ENCODE data around the gene RELL2. TPM values are rescaled to one million over a fixed set of nuclear protein-coding genes. Genes with fewer than 3 reads are reported as not detected.

The RELL2 gene
- total RNA-seq, 1 experiment from 2014 or later = 9.8 TPM

DNA sequence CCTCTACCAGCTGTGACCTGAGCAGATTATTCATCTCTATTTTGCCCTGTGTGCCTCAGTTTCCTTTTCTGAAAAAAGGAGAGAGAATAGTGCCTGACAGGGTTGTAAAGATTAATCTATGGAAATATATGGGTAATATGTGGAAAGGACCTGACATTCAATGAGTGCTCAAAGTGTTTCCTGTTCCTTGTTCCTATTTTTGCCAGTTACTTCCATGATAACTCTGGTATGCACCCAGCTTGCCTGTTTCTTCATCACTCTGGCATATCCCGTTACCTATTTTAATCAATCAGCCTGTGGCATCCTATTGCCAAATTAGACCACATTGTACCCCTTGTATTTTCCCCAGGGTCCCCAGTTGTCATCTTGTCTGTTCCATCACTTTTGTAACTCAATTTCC is 48.8 kb downstream of the RELL2 start:
- H3K27ac ChIP-seq (ENCODE audit: insufficient read length, low read depth, low read length) = no peak overlapping the region
- H2AFZ ChIP-seq (ENCODE audit: low read length) = no peak overlapping the region
- H4K5ac ChIP-seq (ENCODE audit: insufficient read length, low read depth, low read length) = no peak overlapping the region
- H3K79me1 ChIP-seq (ENCODE audit: insufficient read depth, low read depth, low read length, poor library complexity, severe bottlenecking) = no peaks in the 10 kb centered on the region
- WGBS (ENCODE audit: extremely low coverage, insufficient read length, low lambda C conversion rate) = no CpG with 5 or more reads among the region's 1 CpG
- H2BK12ac ChIP-seq (ENCODE audit: insufficient read length, low read depth, low read length) = no peak overlapping the region
- H4K91ac ChIP-seq (ENCODE audit: insufficient read length, low read depth, low read length) = no peak overlapping the region
- H3K14ac ChIP-seq (ENCODE audit: insufficient read depth, low read length) = no peak overlapping the region
- H3K4ac ChIP-seq (ENCODE audit: low read depth, low read length) = no peak overlapping the region
- no peak overlapping the region for H3K18ac ChIP-seq (ENCODE audit: insufficient read length, low read depth, low read length)
- H3K27me3 Mint-ChIP-seq (ENCODE audit: low read depth) = peaks cover 6% of the 10 kb centered on the region
- H2BK15ac ChIP-seq (ENCODE audit: low read depth, low read length) = no peak overlapping the region
- no peaks in the 10 kb centered on the region for H3K9me3 ChIP-seq (ENCODE audit: control insufficient read depth, low read depth, low read length)
- no peaks in the 10 kb centered on the region for H3K27me3 ChIP-seq (ENCODE audit: insufficient read depth, low read length)
- no peak overlapping the region for H3K27ac Mint-ChIP-seq
- H4K8ac ChIP-seq (replicated peaks; ENCODE audit: insufficient read length, low read depth, low read length) = no peak overlapping the region
- H3K79me2 ChIP-seq (ENCODE audit: insufficient read depth, low read length) = no peaks in the 10 kb centered on the region
- H3K23ac ChIP-seq (ENCODE audit: insufficient read length, low read depth, low read length) = no peak overlapping the region
- H3K4me1 ChIP-seq (ENCODE audit: insufficient read depth, low read length) = peaks cover 3% of the 10 kb centered on the region
- no peaks in the 10 kb centered on the region for H3K9me3 Mint-ChIP-seq
- no peak overlapping the region for H3K9ac ChIP-seq (ENCODE audit: extremely low read depth, insufficient read length, low read length)
- no peaks in the 10 kb centered on the region; a peak in 1 of 7 replicates for H3K36me3 Mint-ChIP-seq (ENCODE audit: insufficient read depth in 1 of 3, low read depth in 3 of 3)
- no peak overlapping the region for H3T11ph ChIP-seq (ENCODE audit: low read length)
- H3K4me1 Mint-ChIP-seq = peaks cover 39 to 42% of the 10 kb centered on the region in 2 experiments
- no peak for DNase-seq
- H4K20me1 ChIP-seq (ENCODE audit: control insufficient read depth, insufficient read depth, insufficient read length) = no peaks in the 10 kb centered on the region
- H3K56ac ChIP-seq (ENCODE audit: insufficient read length, low read depth, low read length) = no peak overlapping the region
- no peak overlapping the region for H3K4me3 Mint-ChIP-seq
- no peak overlapping the region for H2BK5ac ChIP-seq (ENCODE audit: insufficient read length, low read length)
- TF ChIP-seq, protein P1, sequence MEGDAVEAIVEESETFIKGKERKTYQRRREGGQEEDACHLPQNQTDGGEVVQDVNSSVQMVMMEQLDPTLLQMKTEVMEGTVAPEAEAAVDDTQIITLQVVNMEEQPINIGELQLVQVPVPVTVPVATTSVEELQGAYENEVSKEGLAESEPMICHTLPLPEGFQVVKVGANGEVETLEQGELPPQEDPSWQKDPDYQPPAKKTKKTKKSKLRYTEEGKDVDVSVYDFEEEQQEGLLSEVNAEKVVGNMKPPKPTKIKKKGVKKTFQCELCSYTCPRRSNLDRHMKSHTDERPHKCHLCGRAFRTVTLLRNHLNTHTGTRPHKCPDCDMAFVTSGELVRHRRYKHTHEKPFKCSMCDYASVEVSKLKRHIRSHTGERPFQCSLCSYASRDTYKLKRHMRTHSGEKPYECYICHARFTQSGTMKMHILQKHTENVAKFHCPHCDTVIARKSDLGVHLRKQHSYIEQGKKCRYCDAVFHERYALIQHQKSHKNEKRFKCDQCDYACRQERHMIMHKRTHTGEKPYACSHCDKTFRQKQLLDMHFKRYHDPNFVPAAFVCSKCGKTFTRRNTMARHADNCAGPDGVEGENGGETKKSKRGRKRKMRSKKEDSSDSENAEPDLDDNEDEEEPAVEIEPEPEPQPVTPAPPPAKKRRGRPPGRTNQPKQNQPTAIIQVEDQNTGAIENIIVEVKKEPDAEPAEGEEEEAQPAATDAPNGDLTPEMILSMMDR (conservative IDR thresholded peaks at IDR 0.05) = no peak
- H2BK20ac ChIP-seq (ENCODE audit: low read depth, low read length, poor library complexity, severe bottlenecking) = no peak overlapping the region
- no peak overlapping the region for H2AK5ac ChIP-seq (ENCODE audit: insufficient read length, low read length)
- no peak overlapping the region for H2BK120ac ChIP-seq (ENCODE audit: low read depth, low read length, poor library complexity, severe bottlenecking)
- no peak overlapping the region for H3K4me2 ChIP-seq (ENCODE audit: insufficient read depth, insufficient read length, low read length)
- H3K23me2 ChIP-seq (ENCODE audit: insufficient read length, low read depth, low read length, poor library complexity, severe bottlenecking) = peaks cover 13% of the 10 kb centered on the region
